Kidney epithelial cell (primary cell): ENCODE data around the gene ALDH3B2. TPM values are rescaled to one million over a fixed set of nuclear protein-coding genes. Genes with fewer than 3 reads are reported as not detected.

Experiments
- DNase-seq: peaks from one replicate; pipeline ENCODE4 v3.0.0-alpha.2; 2010; ENCODE audit warnings: low read depth
- H3K27me3 ChIP-seq: 2 replicates; pipeline ENCODE4 v1.6.0; 2011; ENCODE audit warnings: low read length; ENCODE audit not compliant: control insufficient read depth, insufficient read depth
- H3K36me3 ChIP-seq: 2 replicates; pipeline ENCODE4 v1.5.1; 2011; ENCODE audit warnings: low read length; ENCODE audit not compliant: control insufficient read depth, insufficient read depth
- H3K4me3 ChIP-seq: 2 replicates; pipeline ENCODE4 v1.5.1; 2011; ENCODE audit warnings: low read depth, mild to moderate bottlenecking, control low read depth, low read length
- CTCF ChIP-seq: IDR thresholded peaks from 2 replicates; pipeline ENCODE4 v1.5.1; 2011; ENCODE audit warnings: mild to moderate bottlenecking, moderate library complexity, low read length, control low read depth, inconsistent platforms; ENCODE audit not compliant: insufficient read depth, poor library complexity, severe bottlenecking
- total RNA-seq: library from RNA; depleted of rRNA; stranded (reverse); fragments of >200 nt; gene quantifications from 2 replicates; pipeline ENCODE4 v1.2.3, GENCODE V29; 2015

ALDH3B2 gene
- total RNA-seq, 1 donor from 2014 or later: 0.13 TPM

GRCh38 chr11:67656278-67656922 lies 18.0 kb downstream of the ALDH3B2 start:
- no peaks in the 10 kb centered on the region for H3K27me3 ChIP-seq
- H3K4me3 ChIP-seq: no peak overlapping the region
- no peak for TF ChIP-seq CTCF
- DNase-seq: no peak
- H3K36me3 ChIP-seq: no peaks in the 10 kb centered on the region

GRCh38 chr11:67654225-67654624 lies 20.2 kb downstream of the ALDH3B2 start:
- H3K27me3 ChIP-seq: no peaks in the 10 kb centered on the region
- TF ChIP-seq CTCF: no peak
- no peak overlapping the region for H3K4me3 ChIP-seq
- no peaks in the 10 kb centered on the region for H3K36me3 ChIP-seq
- no peak for DNase-seq

- H3K36me3 ChIP-seq: no peaks in the 10 kb centered on the region
- no peak overlapping the region for H3K4me3 ChIP-seq
- H3K27me3 ChIP-seq: no peaks in the 10 kb centered on the region
- no peak for TF ChIP-seq CTCF
- no peak for DNase-seq
These were observed 21.2 kb downstream of the ALDH3B2 start for GRCh38 chr11:67652965-67653845.

- no peak overlapping the region for H3K4me3 ChIP-seq
- DNase-seq: no peak
- H3K36me3 ChIP-seq: no peaks in the 10 kb centered on the region
- no peaks in the 10 kb centered on the region for H3K27me3 ChIP-seq
- no peak for TF ChIP-seq CTCF
These were observed 22.2 kb downstream of the ALDH3B2 start for GRCh38 chr11:67651976-67652781.

GRCh38 chr11:67649634-67650510 lies 24.6 kb downstream of the ALDH3B2 start:
- Histone ChIP-seq H3K4me3 (no peak overlapping the region), H3K27me3 (no peaks in the 10 kb centered on the region), H3K36me3 (no peaks in the 10 kb centered on the region)
- no peak for DNase-seq
- no peak for TF ChIP-seq CTCF
